ENCODE measurements around the gene CCDC167.

GRCh38 chr6:37548067-37548674, 48.5 kb upstream of the CCDC167 start:
- no peak for TF ChIP-seq CTCF (conservative IDR thresholded peaks at IDR 0.05; ENCODE audit: low read depth, low read length)
- no peak for TF ChIP-seq EZH2 (IDR thresholded peaks at IDR 0.05; ENCODE audit: borderline replicate concordance, low read depth, low read length, poor library complexity, severe bottlenecking)

All from A673 (cell line).